GM12878 (cell line): ENCODE data around the gene NLGN1. TPM values are rescaled to one million over a fixed set of nuclear protein-coding genes. Genes with fewer than 3 reads are reported as not detected.
A peak's percentile ranks its signal among the peaks of the same experiment; 100 is the strongest.

Source experiments
- ATAC-seq: fragments of 200-7000 bp; cut with Tn5 transposase; 3 replicates; pipeline ENCODE4 v1.9.1; 2020; ENCODE audit warnings: mild to moderate bottlenecking, moderate library complexity
- BruUV-seq: library from RNA; stranded (reverse); fragments of 400-500 nt; replicated peaks from 2 replicates; lab custom pipeline; 2021; lab: Mats Ljungman, UMichigan
- CTCF ChIA-PET: fragments of 300-600 bp; sonication (Branson Sonifier 250); formaldehyde crosslinking; extraction: SDS; loops from one replicate; lab custom pipeline; 2021; ENCODE audit warnings: inconsistent platforms; lab: Yijun Ruan, JAX
- POLR2A ChIA-PET: fragments of 350-600 bp; formaldehyde crosslinking; extraction: SDS; loops from one replicate; lab custom pipeline; 2021; ENCODE audit warnings: inconsistent platforms; lab: Charles Lee
- RAD21 ChIA-PET: fragments of 300-600 bp; sonication (Branson Sonifier 250); formaldehyde crosslinking; loops from one replicate; lab custom pipeline; 2023; ENCODE audit warnings: antibody characterized with exemption; ENCODE audit not compliant: unreplicated experiment; lab: Charles Lee
- SMC1A ChIA-PET: fragments of 300-600 bp; sonication (Branson Sonifier 250); formaldehyde crosslinking; loops from one replicate; lab custom pipeline; 2023; ENCODE audit not compliant: unreplicated experiment, uncharacterized antibody; lab: Charles Lee
- DNase-seq: peaks from one replicate; pipeline ENCODE4 v3.0.0-alpha.2; 2011; ENCODE audit warnings: low read depth, low spot score
- FAIRE-seq: peaks from 3 replicates; lab custom pipeline; 2011; peaks lifted over from hg19 to GRCh38; lab: Jason Lieb, UNC
- H2AFZ ChIP-seq: 2 replicates; pipeline ENCODE4 v1.6.0; 2011; ENCODE audit warnings: low read depth, low read length, control low read depth; ENCODE audit not compliant: control insufficient read depth
- H3K27ac ChIP-seq: 2 replicates; pipeline ENCODE4 v1.5.1; 2011; ENCODE audit warnings: control low read depth; ENCODE audit not compliant: control insufficient read depth, insufficient read depth
- H3K27me3 ChIP-seq, 2 experiments: replicated peaks in 1 of 2; 2 replicates each; pipeline versions ENCODE4 v1.6.0 to v1.6.1; 2011; ENCODE audit warnings: low read length in 1 of 2; ENCODE audit not compliant: control insufficient read depth in 2 of 2, insufficient read depth in 2 of 2
- H3K36me3 ChIP-seq, 2 experiments: 2 replicates each; pipeline ENCODE4 v1.5.1; 2011; ENCODE audit warnings: low read length in 1 of 2; ENCODE audit not compliant: control insufficient read depth in 2 of 2, insufficient read depth in 2 of 2
- H3K4me1 ChIP-seq: 2 replicates; pipeline ENCODE4 v1.6.1; 2011; ENCODE audit warnings: mild to moderate bottlenecking, low read length, moderate library complexity, mixed read lengths; ENCODE audit not compliant: control insufficient read depth, insufficient read depth
- H3K4me2 ChIP-seq: 2 replicates; pipeline ENCODE4 v1.6.0; 2011; ENCODE audit warnings: control low read depth; ENCODE audit not compliant: control insufficient read depth, insufficient read depth
- H3K4me3 ChIP-seq: fragments of 200-600 bp; sonication (generic); 2 replicates; pipeline ENCODE4 v1.5.1; 2016
- H3K79me2 ChIP-seq: 2 replicates; pipeline ENCODE4 v1.6.0; 2011; ENCODE audit warnings: low read length; ENCODE audit not compliant: control insufficient read depth, insufficient read depth
- H3K9ac ChIP-seq: 2 replicates; pipeline ENCODE4 v1.8.0; 2011; ENCODE audit warnings: low read length, control low read depth, mixed read lengths; ENCODE audit not compliant: control insufficient read depth, insufficient read depth
- H3K9me3 ChIP-seq: replicated peaks from 3 replicates; pipeline ENCODE4 v1.5.1; 2011; ENCODE audit warnings: mild to moderate bottlenecking, low read length; ENCODE audit not compliant: control insufficient read depth, insufficient read depth
- H4K20me1 ChIP-seq: 2 replicates; pipeline ENCODE4 v1.6.0; 2011; ENCODE audit not compliant: control insufficient read depth, insufficient read depth
- ATF7 ChIP-seq: fragments of 450-650 bp; IDR thresholded peaks from 2 replicates; pipeline ENCODE4 v1.6.1; 2016; ENCODE audit warnings: low read depth, mild to moderate bottlenecking
- CBFB ChIP-seq: IDR thresholded peaks from 2 replicates; pipeline ENCODE4 v1.6.1; 2016; ENCODE audit warnings: antibody characterized with exemption, low read depth
- CHD2 ChIP-seq: IDR thresholded peaks from 2 replicates; pipeline ENCODE4 v1.6.1; 2011; ENCODE audit warnings: low read depth, low read length, improper control_type of control experiment, borderline replicate concordance
- JUNB ChIP-seq: IDR thresholded peaks from 2 replicates; pipeline ENCODE4 v1.6.1; 2016; ENCODE audit warnings: antibody characterized with exemption, mild to moderate bottlenecking
- LARP7 ChIP-seq: fragments of 450-650 bp; IDR thresholded peaks from 2 replicates; pipeline ENCODE4 v1.6.1; 2017; ENCODE audit warnings: mild to moderate bottlenecking
- RB1 ChIP-seq: fragments of 450-650 bp; formaldehyde crosslinking; IDR thresholded peaks from 2 replicates; pipeline ENCODE4 v1.6.1; 2017; ENCODE audit warnings: mild to moderate bottlenecking, borderline replicate concordance
- RELA ChIP-seq: fragments of 450-650 bp; IDR thresholded peaks from 2 replicates; pipeline ENCODE4 v1.8.0; 2014; ENCODE audit warnings: borderline replicate concordance; ENCODE audit not compliant: partially characterized antibody
- SMC3 ChIP-seq: IDR thresholded peaks from 2 replicates; pipeline ENCODE4 v1.6.1; 2011; ENCODE audit warnings: low read length, improper control_type of control experiment, borderline replicate concordance
- ZBED1 ChIP-seq: IDR thresholded peaks from 2 replicates; pipeline ENCODE4 v1.6.1; 2016; ENCODE audit warnings: borderline replicate concordance
- WGBS: methylation state at CpG from one replicate; pipeline ENCODE4 v1.1.6; 2016; ENCODE audit warnings: low lambda C conversion rate; ENCODE audit not compliant: insufficient replicate concordance, insufficient coverage; ENCODE audit errors: missing lambda C conversion rate; 5-methylcytosine and 5-hydroxymethylcytosine counted together
- in situ Hi-C: fragments of 300-500 bp; cut with MboI; formaldehyde crosslinking; loops from 9 replicates; pipeline ENCODE4 v1.14.3; 2018; ENCODE audit warnings: mixed read lengths
- intact Hi-C: fragments of 100-400 bp; cut with micrococcal nuclease; formaldehyde crosslinking; loops from one replicate; pipeline ENCODE4 v1.14.2; 2022; ENCODE audit not compliant: unreplicated experiment
- polyA plus RNA-seq, 11 experiments: library from polyadenylated mRNA; depleted of rRNA in 4 of 11; unstranded in 6 of 11; stranded (reverse) in 5 of 11; fragments of >200 nt; fragmentation: Nextera tagmentation in 4 of 11; fragmentation: Illumina TruSeq in 1 of 11; extraction: Ambion mirVana in 4 of 11; extraction: Trizol in 1 of 11; gene quantifications; 1 replicate in 1 of 11; 2 replicates in 10 of 11; pipeline versions ENCODE4 v1.2.1 to v1.2.3, GENCODE V29; 2011 to 2016; ENCODE audit warnings: inconsistent platforms in 2 of 11, missing spikeins in 2 of 11, low read depth in 1 of 11
- total RNA-seq, 4 experiments: library from RNA; depleted of rRNA in 3 of 4; stranded (reverse); fragments of >200 nt in 3 of 4; fragmentation: Illumina TruSeq in 1 of 4; extraction: Trizol in 1 of 4; gene quantifications; 2 replicates each; pipeline versions ENCODE4 v1.2.1 to v1.2.3, GENCODE V29; 2013 to 2021
- TF ChIP-seq, protein P1 (sequence below): fragments of 450-650 bp; IDR thresholded peaks from 2 replicates; pipeline ENCODE4 v1.6.1; 2017; ENCODE audit warnings: mild to moderate bottlenecking, low read depth, inconsistent platforms; ENCODE audit not compliant: poor library complexity, severe bottlenecking
- TF ChIP-seq, protein P2 (sequence below): fragments of 450-650 bp; IDR thresholded peaks from 2 replicates; pipeline ENCODE4 v1.6.1; 2017; ENCODE audit warnings: low read depth, mild to moderate bottlenecking, moderate library complexity
- TF ChIP-seq, protein P3 (sequence below): fragments of 450-650 bp; IDR thresholded peaks from 2 replicates; pipeline ENCODE4 v1.6.1; 2014; ENCODE audit warnings: mild to moderate bottlenecking

NLGN1 gene
- total and polyA plus RNA-seq, 10 of the 15 experiments (the other 5 are each of a cell fraction or from before 2014, with no cell fraction given): not detected

DNA sequence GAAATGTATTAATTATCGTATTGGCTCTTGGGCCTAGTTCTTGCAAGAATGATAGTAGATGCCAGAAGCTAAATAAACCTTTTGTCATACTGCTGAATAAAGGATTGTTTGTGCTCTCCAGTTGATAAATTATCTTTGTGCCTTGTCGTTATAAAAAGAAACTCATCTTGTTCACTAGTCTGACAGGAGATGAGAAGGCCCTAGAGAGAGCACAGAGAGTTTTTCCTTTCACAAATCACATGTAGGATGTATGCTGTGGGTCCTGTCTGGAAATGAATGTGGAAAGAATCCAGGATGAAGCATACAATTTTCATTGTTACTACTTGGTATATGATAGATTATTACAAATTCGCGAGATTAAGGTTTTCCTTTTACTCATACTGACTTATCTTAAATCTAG lies 113.0 kb downstream of the NLGN1 start (continued):
- TF ChIP-seq, protein P1, sequence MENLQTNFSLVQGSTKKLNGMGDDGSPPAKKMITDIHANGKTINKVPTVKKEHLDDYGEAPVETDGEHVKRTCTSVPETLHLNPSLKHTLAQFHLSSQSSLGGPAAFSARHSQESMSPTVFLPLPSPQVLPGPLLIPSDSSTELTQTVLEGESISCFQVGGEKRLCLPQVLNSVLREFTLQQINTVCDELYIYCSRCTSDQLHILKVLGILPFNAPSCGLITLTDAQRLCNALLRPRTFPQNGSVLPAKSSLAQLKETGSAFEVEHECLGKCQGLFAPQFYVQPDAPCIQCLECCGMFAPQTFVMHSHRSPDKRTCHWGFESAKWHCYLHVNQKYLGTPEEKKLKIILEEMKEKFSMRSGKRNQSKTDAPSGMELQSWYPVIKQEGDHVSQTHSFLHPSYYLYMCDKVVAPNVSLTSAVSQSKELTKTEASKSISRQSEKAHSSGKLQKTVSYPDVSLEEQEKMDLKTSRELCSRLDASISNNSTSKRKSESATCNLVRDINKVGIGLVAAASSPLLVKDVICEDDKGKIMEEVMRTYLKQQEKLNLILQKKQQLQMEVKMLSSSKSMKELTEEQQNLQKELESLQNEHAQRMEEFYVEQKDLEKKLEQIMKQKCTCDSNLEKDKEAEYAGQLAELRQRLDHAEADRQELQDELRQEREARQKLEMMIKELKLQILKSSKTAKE: no peak
- TF ChIP-seq CHD2 (no peak), LARP7 (no peak), ATF7 (no peak), ZBED1 (no peak), RELA (no peak), SMC3 (no peak)
- TF ChIP-seq, protein P2, sequence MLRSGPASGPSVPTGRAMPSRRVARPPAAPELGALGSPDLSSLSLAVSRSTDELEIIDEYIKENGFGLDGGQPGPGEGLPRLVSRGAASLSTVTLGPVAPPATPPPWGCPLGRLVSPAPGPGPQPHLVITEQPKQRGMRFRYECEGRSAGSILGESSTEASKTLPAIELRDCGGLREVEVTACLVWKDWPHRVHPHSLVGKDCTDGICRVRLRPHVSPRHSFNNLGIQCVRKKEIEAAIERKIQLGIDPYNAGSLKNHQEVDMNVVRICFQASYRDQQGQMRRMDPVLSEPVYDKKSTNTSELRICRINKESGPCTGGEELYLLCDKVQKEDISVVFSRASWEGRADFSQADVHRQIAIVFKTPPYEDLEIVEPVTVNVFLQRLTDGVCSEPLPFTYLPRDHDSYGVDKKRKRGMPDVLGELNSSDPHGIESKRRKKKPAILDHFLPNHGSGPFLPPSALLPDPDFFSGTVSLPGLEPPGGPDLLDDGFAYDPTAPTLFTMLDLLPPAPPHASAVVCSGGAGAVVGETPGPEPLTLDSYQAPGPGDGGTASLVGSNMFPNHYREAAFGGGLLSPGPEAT: no peak
- TF ChIP-seq, protein P3, sequence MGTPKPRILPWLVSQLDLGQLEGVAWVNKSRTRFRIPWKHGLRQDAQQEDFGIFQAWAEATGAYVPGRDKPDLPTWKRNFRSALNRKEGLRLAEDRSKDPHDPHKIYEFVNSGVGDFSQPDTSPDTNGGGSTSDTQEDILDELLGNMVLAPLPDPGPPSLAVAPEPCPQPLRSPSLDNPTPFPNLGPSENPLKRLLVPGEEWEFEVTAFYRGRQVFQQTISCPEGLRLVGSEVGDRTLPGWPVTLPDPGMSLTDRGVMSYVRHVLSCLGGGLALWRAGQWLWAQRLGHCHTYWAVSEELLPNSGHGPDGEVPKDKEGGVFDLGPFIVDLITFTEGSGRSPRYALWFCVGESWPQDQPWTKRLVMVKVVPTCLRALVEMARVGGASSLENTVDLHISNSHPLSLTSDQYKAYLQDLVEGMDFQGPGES: no peak
- TF ChIP-seq, all 136 proteins: peak for 0

DNA sequence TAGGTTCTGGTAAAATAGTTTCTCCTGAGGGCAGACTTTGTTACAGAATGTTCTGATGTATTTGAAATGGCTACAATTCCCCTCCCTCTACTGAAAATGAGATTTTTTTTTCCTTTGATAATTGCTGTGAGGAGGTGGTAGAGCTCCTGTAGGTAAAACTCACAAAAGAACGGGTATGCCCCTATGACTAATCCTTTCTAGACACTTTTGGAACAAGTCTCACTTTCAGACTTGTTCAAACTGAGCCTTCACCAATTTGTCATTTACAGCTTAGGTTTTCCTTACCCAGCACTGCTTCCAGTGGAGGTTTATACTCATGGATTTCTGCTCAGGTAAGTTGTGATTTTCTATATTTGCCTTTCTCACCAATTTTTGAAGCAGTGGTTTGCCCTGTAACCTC lies 115.6 kb downstream of the NLGN1 start:
- no peak for FAIRE-seq
- RAD21 ChIA-PET: no interaction called here
- in situ Hi-C loops: no loop called here
- Histone ChIP-seq H2AFZ (no peak overlapping the region), H3K9me3 (no peaks in the 10 kb centered on the region), H3K4me3 (no peak overlapping the region), H3K27me3 (no peaks in the 10 kb centered on the region), H3K79me2 (no peaks in the 10 kb centered on the region), H3K27ac (no peak overlapping the region), H3K9ac (no peak overlapping the region), H3K4me1 (no peaks in the 10 kb centered on the region), H4K20me1 (no peaks in the 10 kb centered on the region), H3K4me2 (no peak overlapping the region), H3K36me3 (no peaks in the 10 kb centered on the region)
- WGBS: 0% methylated on average over 1 of the region's 1 CpG
- intact Hi-C loops: no loop called here
- BruUV-seq: no TSS peak
- peak; percentile 87 for ATAC-seq
- CTCF ChIA-PET: no interaction called here
- DNase-seq: no peak
- TF ChIP-seq ATF7 (0 out of 2 replicates have a peak, but pooled peaks have one; percentile 12), RB1 (no peak), JUNB (0 out of 2 replicates have a peak, but pooled peaks have one; percentile 12), CBFB (no peak)
- SMC1A ChIA-PET: no interaction called here
- POLR2A ChIA-PET: no interaction called here
